KG1 (cell line): ENCODE data around the gene DDX56.

Experiments
- DNase-seq: peaks from one replicate; lab custom pipeline; 2025; lab: John Stamatoyannopoulos, UW

DDX56 gene, protein sequence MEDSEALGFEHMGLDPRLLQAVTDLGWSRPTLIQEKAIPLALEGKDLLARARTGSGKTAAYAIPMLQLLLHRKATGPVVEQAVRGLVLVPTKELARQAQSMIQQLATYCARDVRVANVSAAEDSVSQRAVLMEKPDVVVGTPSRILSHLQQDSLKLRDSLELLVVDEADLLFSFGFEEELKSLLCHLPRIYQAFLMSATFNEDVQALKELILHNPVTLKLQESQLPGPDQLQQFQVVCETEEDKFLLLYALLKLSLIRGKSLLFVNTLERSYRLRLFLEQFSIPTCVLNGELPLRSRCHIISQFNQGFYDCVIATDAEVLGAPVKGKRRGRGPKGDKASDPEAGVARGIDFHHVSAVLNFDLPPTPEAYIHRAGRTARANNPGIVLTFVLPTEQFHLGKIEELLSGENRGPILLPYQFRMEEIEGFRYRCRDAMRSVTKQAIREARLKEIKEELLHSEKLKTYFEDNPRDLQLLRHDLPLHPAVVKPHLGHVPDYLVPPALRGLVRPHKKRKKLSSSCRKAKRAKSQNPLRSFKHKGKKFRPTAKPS

DNA sequence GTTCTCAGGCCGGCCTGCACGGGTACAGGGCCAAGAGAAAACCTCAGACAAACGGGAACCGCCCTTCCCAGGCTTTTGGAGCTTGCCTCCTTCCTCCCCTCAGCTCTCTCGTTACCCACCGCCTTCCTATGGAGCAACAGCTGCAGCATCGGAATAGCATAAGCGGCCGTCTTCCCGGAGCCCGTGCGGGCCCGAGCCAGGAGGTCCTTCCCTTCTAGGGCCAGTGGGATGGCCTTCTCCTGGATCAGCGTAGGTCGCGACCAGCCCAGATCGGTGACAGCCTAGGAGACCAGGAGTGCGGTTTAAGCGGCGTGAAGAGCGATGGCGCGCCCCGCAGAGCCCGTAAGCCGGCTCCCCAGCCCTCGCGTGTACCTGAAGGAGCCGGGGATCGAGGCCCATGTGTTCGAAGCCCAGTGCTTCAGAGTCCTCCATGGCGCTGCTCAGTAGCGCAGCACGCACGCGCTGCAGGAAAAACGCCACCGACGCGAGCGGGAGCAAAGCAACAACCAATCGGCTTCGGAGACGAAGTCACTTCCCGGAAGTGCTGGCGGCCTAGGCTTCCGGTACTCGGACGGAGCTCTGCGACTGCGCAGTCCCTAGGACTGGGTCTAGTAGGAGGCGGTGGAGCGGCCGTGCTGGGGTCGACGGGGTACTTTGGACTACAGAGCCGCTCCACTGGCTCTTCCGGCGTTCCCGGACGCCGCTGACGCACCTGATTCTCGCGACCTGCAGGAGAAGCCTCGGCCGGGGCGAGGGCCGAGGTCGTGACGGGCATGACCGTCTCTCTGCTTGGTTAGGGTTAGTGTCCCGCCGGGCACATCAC is at the start of gene DDX56:
Gene DDX56, minus strand, starts transcription at position 445 of the 823 bp plus-strand sequence. Its CDS starts 13 bp downstream, at position 432.
- DNase-seq = peak; percentile 87

DNA sequence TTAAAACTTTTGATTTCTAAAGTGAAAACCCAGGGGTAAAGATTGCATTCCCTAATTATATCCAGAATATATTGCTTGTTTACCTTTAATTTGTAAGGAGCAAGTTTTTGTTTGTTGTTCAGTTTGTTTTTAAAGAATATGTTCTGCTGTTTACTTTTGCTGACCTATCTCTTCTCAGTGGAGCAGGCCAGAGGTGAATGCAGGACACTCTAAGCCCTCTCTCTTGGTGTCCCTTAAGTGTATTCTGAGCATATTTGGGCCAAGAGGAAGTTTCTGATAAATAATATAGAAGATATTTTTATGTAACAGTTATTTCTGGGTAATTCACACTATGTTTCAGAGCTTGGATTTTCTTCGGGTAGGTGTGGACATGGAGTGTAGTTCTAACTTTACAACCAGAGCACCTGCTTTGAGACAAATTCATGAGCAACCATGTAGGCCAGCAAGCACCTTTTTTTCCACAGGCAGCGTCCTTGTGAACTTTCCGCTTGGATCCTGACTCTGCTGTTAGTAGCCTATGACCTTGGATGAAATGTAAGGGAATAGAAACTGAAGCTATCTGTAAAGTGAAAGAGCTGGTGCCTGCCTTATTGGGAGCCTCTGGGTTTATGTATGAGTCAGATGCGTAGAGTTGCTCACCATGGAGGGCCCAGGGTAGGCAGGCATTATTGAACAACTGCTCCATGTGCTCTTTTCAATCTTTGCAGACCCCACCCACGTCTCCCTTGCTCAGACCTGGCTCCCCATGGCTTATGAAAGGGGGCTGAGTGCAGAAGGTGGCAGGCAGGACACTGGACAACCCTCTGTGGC is 48.8 kb upstream of the DDX56 start:
- no peak for DNase-seq

DNA sequence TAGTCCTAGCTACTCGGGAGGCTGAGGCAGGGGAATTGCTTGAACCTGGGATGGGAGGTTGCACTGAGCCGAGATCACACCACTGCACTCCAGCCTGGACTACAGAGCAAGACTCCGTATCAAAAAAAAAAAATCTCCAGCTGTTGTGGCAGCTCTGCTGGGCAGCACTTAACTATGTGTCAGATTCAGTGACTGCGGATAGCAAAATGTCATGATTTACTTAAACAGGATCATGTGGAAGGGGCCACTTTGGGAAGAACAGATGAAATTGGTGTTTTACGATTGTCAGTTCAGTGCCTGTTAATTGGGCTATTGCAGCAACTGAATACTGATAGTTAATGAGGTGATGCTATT is 48.0 kb upstream of the DDX56 start:
- no peak for DNase-seq

DNA sequence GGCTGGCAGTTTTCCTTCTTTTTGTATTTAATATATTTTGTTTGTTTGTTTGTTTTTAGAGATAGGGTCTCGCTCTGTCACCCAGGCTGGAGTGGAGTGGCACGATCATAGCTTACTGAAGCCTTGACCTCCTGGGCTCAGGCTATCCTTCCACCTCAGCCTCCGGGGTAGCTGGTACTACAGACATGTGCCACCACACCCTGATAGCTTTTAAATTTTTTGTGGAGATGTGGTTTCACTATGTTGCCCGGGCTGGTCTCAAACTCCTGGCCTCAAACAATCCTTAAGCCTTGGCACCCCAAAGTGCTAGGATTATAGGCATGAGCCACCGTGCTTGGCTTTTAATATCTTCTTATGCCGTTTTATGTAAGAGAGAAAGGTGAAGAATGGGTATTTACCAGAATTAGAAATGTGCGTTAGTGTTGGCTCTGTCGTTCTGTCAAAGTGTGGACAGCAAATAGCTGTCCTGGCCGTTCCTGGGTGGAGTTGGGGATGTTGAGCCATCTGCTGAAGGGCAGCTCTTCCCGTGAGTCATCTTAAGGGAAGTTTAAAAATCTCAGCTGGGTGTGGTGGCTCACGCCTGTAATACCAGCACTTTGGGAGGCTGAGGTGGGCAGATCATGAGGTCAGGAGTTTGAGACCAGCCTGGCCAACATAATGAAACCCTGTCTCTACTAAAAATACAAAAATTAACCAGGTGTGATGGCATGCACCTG is 47.5 kb upstream of the DDX56 start:
- no peak for DNase-seq

DNA sequence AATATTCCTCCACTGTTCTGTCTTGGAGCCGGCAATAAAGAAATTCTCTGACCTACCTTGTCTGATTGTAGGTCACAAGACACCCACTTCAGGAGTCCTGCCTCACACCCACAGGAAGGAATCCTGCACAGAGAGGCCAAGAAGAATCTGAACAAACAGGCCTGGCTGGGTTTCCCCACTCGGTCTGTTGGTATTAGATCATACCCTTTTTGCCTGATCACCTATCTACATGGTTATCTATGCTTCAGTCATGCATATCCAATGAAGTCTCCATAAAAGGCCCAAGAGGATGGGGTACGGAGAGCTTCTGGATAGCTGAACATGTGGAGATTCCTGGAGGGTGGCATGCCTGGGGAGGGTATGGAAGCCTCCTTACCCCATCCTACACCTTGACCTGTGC is 45.0 kb upstream of the DDX56 start:
- no peak for DNase-seq

DNA sequence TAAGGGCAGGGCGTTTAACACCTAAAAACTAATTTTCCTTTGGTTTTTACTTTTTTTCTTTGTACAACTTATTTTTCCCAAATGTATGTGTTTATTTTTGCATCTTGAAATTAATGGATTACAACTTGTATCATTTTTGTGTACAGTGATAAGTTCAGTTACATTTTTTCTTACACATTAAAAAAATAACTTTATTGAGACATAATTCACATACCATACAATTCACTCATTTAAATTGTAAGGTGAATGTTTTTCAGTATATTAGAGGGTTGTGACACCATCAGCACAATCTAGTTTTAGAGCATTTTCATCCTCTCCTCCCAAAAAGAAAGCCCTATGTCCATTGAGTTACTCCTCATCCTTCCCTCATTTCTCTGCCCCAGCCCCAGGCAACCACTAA is 44.3 kb upstream of the DDX56 start:
- DNase-seq = no peak

DNA sequence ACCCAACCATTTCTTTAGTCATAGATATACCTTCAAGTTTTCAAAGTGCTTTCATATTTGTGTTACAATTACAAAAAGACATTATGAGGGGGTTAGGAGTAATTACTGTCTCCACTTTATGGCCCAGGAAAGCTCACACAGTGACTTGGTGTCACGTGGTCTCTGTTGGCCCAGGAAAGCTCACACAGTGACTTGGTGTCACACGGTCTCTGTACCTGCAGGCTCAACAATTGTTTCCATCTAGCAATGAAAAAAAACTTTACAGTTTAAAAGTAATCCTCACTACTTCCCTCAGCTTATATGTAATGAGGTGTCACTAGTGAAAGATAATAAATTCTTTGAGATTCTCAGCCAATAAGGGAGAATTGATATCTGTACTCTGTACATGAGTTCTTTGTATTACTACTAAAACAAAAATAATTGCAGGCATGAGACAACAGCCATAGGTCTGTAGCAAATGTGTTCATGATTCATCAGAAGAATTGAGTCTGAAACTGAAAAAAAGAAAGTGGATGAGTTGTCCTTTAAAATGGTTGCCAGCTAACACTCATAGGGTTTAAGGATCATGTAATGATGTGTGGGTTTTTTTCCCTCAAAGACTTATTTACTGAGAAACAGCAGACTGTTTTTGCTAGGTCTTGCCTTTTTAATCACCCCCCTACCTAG is 43.6 kb upstream of the DDX56 start:
- no peak for DNase-seq

DNA sequence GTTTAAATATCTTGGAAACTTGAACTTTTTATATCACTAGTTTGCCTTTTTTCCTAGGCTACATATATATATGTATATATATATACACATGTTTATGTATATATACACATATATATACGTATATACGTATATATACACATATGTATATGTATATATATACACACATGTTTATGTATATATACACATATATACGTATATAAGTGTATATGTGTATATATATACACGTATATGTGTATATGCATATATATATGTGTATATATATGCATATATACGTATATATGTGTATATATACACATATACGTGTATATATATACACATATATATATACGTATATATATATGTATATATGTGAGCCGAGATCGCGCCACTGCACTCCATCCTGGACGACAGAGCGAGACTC is 42.8 kb upstream of the DDX56 start:
- no peak for DNase-seq

DNA sequence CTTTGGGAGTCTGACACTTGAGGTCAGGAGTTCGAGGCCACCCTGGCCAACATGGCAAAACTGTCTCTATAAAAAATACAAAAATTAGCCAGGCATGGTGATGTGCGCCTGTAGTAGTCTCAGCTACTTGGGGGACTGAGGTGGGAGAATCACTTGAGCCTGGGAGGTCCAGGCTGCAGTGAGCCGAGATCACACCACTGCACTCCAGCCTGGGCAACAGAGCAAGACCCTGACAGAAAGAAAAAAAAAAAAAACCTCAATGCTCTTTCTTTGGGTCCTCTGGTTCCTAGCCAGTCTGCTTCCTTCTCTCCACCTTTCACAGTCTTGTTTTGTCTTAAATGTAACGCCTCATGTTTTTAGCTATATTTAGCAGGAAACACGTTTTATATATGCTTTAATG is 42.1 kb upstream of the DDX56 start:
- no peak for DNase-seq

DNA sequence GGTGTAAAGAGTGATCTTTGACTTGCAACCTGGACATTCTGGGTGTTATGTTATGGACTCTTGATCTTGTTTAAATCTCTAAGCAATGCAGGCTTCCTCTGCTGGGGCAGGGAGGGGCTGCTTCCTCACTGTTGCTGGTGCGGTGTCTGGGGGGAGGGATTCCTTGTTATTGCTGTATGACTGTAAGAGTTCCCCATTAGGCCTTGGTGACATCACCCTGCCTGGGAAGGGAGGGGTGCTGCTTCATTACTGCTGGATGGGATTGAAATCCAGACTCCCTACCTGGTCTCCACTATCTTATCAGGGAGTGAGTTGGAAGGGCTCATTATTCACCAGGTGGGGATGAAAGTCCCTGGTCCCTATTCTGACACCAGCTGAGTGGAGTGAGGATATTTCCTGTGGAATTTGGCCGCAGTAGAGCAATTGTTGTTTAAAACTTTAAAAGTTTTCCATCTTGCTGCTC is 41.5 kb upstream of the DDX56 start:
- DNase-seq = peak; percentile 29

DNA sequence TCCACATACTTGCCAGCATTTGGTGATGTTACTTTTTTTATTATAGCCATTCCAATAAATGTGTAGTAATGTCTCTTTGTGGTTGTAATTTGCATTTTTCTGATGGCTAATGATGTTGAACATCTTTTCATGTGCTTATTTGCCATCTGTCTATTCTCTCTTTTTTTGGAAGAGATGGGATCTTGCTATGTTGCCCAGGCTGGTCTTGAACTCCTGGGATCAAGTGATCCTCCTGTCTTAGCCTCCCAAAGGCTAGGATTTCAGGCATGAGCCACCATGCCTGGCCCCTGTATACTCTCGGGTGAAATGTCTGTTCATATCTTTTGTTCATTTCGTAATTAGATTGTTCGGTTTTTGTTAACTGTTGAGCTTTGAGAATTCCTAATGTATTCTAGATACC is 36.1 kb upstream of the DDX56 start:
- DNase-seq = no peak

DNA sequence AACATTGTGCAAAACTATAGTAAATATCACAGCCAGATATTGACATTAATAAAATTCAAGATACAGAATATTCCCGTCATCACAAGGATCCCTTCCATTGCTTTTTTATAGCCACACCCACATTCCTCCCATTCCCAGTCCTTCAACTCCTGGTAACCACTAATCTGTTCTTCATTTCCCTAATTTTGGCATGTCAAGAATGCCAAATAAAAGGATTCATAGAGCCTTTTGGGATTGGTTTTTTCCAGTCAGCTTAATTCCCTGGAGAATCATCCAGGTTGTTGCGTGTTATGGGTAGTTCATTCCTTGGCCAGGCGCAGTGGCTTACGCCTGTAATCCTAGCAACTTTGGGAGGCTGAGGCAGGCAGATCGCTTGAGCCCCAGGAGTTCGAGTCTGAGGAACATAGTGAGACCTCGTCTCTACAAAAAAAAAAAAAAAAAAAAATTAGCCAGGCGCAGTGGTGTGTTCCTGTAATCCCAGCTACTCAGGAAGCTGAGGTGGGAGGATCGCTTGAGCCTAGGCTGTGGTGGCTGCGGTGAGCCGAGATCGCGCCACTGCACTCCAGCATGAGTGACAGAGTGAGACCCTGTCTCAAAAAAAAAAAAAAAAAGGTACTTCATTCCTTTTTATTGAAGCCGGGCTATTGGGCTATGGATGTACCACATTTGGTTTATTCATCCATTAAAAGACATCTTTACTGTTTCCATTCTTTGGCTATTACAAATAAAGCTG is 35.4 kb upstream of the DDX56 start:
- DNase-seq = no peak

DNA sequence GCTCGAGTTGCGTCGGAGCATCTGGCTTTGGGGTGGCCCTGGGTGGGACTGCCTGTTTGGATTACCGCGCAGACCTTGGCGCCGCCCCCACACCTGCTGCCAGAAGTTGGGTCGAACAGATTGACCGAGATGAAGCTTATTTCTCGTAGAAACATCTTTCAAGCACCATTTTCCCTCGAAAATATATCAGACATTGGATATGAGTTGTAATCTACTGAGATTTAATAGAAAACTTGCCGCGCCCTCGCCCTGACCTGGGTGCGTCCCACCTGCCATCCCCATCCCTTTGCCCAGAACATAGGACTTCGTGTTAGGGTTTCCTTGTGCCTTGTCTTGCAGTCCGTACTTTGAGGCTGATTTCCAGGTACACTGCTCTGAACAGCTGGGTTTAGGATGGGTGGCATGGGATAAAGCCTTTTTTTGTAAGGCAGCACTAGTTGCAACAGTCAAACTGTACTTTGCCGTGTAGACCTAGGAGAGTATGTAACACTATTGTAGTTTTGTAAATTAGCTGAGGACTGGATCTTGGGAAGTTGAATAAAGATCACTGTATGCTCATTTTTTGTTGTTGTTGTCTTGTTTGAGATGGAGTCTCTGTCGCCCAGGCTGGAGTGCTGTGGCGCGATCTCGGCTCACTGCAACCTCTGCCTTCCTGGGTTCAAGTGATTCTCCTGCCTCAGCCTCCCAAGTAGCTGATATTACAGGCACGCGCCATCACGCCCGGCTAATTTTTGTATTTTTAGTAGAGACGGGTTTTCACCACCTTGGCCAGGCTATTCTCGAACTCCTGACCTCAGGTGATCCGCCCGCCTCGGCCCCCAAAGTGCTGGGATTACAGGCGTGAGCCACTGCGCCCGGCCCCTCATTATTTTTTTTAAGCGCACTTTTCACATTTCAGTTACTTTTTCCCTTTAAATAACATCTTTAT is 33.7 kb upstream of the DDX56 start:
- DNase-seq = no peak

DNA sequence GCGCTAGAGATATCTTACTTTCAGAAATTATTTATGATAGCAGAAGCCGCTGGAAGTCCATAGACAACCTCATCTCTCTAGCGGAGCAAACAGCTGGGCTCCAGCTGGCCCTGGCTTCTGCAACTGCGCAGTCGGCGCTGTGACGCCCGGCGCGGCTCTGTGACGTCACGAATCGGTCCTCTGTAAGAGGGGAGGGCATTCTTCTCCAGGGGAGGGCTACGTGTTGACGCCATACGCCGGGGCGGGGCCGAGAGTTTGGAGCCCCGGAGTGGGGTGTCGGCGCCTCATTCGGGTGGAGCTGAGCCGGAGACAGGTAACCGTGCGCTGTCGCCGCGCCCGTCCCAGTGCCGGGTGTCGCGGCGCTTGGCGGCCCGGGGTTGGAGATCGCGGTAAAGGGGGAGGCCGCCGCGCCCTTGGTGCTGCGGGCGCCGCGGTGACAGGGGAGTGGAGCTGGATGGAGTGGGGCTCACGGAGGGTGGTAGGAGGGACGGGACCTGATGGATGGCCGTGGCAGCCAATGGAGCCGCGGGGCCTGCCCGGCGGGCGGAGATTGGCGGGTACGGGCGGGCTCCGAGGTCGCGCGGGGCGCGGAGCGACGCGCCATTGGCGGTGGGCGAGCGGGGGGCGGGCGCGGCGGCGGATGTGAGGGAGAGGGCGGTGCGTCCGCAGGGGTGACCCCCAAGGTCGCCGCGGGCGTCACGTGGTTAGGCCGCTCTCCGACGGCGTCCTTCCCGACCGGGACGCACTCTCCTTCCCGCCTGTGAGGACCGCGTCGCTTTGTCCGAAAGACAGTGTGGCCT is 32.8 kb upstream of the DDX56 start, which contains the start of gene OGDH:
Gene OGDH, plus strand, starts transcription at position 287 of the 800 bp plus-strand sequence. CDS start 17,717 bp downstream, outside the sequence.
- DNase-seq = peak; percentile 96

DNA sequence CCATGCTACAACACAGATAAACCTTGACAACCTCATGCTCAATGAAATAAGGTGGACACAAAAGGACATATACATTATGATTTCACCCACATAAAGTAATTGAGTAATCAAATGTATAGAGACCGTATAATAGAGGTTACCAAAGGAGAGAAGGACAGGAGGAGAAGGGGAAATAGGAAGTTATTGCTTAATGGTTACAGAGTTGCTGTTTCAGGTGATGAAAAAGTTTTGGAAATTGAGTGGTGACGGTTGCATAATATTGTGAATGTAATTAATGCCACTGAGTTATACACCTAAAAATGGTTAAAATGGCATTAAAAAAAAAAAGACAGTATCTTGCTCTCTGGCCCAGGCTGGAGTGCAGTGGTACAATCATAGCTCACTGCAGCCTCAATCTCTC is 31.2 kb upstream of the DDX56 start:
- no peak for DNase-seq

DNA sequence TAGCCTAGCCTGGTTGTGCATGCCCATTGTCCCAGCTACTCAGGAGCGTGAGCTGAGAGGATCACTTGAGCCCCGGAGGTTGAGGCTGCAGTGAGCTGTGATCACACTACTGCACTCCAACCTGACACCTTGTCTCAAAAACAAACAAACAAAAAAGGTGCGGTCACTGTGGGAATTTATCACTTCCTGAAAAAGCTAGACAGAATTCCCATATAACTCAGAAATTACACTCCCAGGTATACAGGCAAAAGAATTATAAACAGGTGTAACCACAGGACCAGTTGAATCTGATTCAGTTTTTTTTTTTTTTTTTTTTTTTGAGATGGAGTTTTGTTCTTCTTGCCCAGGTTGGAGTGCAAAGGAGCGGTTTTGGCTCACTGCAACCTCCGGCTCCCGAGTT is 29.5 kb upstream of the DDX56 start:
- DNase-seq = no peak

DNA sequence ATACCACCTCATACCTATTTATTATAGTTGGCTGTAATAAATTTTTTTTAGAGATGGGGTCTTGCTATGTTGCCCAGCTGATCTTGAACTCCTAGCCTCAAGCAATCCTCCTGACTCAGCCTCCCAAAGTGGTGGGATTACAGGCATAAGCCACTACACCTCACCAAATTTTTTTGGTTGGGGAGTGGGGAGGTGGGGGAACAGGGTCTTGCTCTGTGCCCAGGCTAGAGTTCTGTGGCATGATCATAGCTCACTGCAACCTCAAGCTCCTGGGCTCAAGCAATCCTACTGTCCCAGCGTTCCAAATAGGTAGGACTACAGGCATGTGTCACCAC is 28.8 kb upstream of the DDX56 start:
- DNase-seq = no peak

DNA sequence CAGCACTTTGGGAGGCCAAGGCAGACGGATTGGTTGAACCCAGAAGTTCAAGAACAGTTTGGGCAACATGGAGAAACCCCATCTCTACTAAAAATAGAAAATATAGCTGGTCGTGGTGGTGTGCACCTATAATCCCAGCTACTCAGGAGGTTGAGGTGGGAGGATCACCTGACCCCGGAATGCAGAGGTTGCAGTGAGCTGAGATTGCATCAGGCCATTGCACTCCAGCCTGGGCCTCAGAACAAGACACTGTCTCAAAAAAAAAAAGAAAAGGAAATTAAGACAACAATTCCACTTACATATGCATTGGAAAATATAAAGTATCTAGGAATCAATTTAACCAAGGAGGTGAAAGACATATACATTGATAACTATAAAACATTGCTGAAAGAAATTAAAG is 25.5 kb upstream of the DDX56 start:
- DNase-seq = no peak
